ENCODE data around the gene LRRC9. TPM values are rescaled to one million over a fixed set of nuclear protein-coding genes. Genes with fewer than 3 reads are reported as not detected.

Gene LRRC9
- not detected in 2 replicates for total RNA-seq

DNA sequence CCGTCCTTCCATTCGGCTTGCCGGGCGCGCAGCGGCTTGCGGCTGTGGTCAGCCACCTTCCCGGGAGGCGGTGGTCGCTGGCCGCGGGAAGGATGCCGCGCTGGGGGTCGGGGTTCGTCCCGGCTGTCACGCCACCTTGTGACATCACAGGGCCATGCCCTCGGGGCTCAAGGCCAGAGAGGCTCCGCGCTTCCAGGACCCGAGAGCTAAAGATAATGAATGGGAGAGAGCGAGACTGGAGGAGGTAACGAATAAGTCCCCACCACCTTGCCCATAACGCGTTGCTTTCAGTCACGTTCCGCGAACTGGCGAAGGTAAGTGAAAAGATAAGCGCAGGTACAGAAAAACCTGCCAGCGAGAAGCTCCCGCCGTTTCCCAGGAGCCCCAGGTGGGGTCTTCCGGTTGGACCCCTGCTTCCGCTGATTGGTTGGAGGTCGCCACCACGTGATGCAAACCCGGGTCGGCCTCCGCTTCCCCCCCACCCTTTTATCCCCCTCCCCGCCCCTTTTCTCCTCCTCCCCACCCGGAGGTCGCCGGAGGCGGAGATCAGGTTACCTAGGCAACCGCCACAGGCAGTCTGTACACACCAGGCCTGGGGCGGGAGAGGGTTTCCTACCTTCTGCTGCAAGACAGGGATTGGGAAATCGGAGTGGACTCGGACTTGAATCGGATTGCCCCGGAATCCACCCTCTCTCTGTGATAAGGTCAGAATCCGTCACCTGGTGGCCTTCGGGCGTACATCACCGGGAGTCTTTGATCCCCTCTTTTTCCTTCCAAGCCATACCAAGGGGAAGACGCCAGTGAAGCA, at the start of gene LRRC9:
Gene LRRC9, plus strand, starts transcription at position 575 of the 808 bp plus-strand sequence.

DNA sequence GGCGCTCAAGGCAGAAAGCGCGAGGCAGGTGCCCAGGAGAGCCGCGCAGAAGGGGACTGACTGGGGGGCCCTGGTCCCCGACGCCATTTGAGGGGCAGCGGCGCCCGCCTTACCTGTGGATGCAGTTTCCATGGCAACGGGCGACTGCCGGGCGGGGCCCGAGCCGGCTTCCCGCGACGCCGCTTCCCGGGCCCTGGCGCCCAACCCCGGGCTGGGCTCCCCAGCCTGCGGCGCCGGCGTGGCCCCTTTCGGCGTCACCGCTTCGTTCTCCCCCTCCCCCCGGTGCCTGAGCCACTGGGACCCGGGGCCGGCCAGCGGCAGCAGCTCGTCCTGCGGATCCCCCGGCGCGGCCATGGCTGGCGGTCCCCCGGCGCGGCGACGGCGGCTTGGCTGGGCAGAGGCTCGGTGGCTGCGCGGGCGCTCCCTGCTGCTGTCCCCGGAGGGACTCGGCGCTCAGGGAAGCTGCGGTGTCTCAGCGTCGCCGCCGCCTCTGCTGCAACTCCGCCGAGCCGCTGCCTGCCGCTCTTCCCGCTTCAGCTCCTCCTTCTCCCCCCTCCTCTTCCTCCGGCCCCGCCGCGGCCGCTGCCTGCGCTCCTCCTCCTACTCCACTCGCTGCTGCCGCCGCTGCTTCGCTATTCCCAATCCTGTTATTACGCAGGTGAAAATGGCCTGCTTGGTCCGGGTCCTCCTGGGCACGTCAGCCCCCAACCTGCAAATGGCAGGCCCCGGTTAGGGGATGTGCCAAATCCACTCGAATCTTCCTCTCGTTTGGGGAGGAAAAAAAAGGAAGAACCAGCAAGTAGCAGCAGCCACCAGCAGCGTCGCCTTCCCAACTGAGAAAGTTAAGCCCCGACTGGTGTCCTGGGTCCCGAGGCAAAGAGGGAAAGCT, 49.4 kb upstream of the LRRC9 start, which contains the start of gene RTN1:
Gene RTN1, minus strand, starts transcription at position 500 of the 889 bp plus-strand sequence. Its CDS starts 146 bp downstream, at position 354.

DNA sequence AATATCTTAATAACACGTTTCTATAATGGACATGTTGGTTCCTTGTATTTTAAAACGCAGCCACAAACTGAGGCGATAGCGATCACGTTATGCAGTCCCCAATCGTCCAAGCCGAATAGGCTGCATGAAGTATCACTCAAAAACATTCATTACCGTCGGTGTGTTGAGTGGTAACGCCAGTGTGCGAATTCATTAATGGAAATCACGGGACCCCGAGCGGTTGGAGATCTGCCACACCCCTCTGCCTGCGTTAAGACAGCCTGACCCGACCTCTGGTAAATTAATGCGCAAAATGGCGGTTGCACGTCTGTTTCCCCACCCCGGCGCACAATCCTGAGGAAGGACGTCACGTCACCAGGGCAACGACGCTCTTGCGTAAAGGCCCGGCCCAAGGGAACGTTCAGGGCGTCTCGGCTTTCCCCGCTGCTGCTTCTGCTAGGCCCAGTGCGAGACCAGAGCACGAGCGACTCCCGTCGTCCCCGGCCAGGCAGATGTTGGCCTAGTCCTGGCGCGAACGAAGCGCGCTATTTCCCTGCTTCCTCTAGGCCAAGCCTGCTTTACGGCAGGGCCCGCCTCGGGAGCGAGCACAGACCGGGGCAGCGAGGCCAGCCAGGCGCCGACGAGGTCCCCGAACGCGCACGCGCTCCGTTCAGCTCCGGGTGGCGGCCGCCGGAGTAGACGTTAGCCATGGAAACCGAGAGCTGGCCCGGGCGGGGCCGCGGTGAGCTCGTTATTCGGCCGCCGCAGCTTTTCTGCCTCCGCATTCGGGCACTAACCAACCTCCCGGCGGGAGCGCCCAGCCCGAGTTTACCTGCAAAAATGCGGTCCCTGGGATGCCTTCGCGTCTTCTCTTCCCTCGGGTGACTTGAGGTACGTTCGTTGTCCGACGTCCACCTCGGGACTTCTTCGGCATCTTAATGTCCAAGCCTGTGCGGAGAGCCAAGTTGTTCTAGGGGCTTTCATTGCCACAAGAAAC, 171.9 kb downstream of the LRRC9 start, which contains the start of gene PCNX4:
Gene PCNX4, plus strand, starts transcription at position 374 of the 976 bp plus-strand sequence. CDS start 15,716 bp downstream, outside the sequence.

Other genes starting within 250 kb of the LRRC9 start
- 0.06 and 0.16 TPM in 2 replicates for gene RTN1, start 49.4 kb upstream of the LRRC9 start, total RNA-seq
- gene PCNX4, start 171.8 kb downstream of the LRRC9 start, total RNA-seq, result 30.0 and 140 TPM in 2 replicates
- 92.6 and 163 TPM in 2 replicates for gene DHRS7, start 245.3 kb downstream of the LRRC9 start, total RNA-seq